Myocyte (in vitro differentiated cells): Measurements from ENCODE around the gene KDM3B. TPM values are rescaled to one million over a fixed set of nuclear protein-coding genes. Genes with fewer than 3 reads are reported as not detected.

Source experiments
- DNase-seq: peaks from one replicate; pipeline ENCODE4 v3.0.0-alpha.2; 2012; ENCODE audit warnings: low read depth
- total RNA-seq: library from RNA; depleted of rRNA; stranded (reverse); fragments of >200 nt; gene quantifications from 2 replicates; pipeline ENCODE4 v1.2.3, GENCODE V29; 2014

Gene KDM3B
- total RNA-seq, 1 donor from 2014 or later = 33.3 TPM

- DNase-seq = peak; percentile 86
Observed at GRCh38 chr5:138449501-138450239, 97.2 kb downstream of the KDM3B start.

GRCh38 chr5:138450971-138451370 is 98.5 kb downstream of the KDM3B start:
- no peak for DNase-seq

- DNase-seq = no peak
Observed at GRCh38 chr5:138452720-138453119, 100.2 kb downstream of the KDM3B start.

GRCh38 chr5:138453590-138453989 is 101.1 kb downstream of the KDM3B start:
- no peak for DNase-seq

- DNase-seq = no peak
Observed at GRCh38 chr5:138454121-138454520, 101.6 kb downstream of the KDM3B start.

GRCh38 chr5:138455232-138455930 is 102.9 kb downstream of the KDM3B start:
- no peak for DNase-seq

GRCh38 chr5:138457531-138458275 is 105.2 kb downstream of the KDM3B start:
- DNase-seq = no peak

GRCh38 chr5:138458384-138458783 is 105.9 kb downstream of the KDM3B start:
- DNase-seq = no peak

GRCh38 chr5:138458856-138459255 is 106.4 kb downstream of the KDM3B start:
- no peak for DNase-seq

GRCh38 chr5:138459311-138459933 is 106.9 kb downstream of the KDM3B start:
- DNase-seq = peak; percentile 49

- no peak for DNase-seq
Observed at GRCh38 chr5:138460032-138460693, 107.7 kb downstream of the KDM3B start.

GRCh38 chr5:138461343-138462125 is 109.0 kb downstream of the KDM3B start:
- peak; percentile 56 for DNase-seq

GRCh38 chr5:138463419-138464007 is 111.0 kb downstream of the KDM3B start:
- DNase-seq = peak; percentile 40

- DNase-seq = peak; percentile 97
Observed at GRCh38 chr5:138464008-138464387, 111.5 kb downstream of the KDM3B start.

GRCh38 chr5:138464388-138465260 is 112.1 kb downstream of the KDM3B start:
- peak; percentile 100 for DNase-seq

GRCh38 chr5:138465261-138466124 is 113.0 kb downstream of the KDM3B start, which contains the start of gene EGR1:
Gene EGR1, plus strand, starts transcription at chr5:138465479. Its CDS starts 283 bp downstream, at chr5:138465762.
- DNase-seq = peak; percentile 96

- DNase-seq = peak; percentile 48
Observed at GRCh38 chr5:138466125-138466899, 113.8 kb downstream of the KDM3B start.
